ENCODE results near the gene ZNF438. TPM values are rescaled to one million over a fixed set of nuclear protein-coding genes. Genes with fewer than 3 reads are reported as not detected.

The ZNF438 gene
- total RNA-seq, 1 experiment from 2014 or later, result 4.3 TPM

DNA sequence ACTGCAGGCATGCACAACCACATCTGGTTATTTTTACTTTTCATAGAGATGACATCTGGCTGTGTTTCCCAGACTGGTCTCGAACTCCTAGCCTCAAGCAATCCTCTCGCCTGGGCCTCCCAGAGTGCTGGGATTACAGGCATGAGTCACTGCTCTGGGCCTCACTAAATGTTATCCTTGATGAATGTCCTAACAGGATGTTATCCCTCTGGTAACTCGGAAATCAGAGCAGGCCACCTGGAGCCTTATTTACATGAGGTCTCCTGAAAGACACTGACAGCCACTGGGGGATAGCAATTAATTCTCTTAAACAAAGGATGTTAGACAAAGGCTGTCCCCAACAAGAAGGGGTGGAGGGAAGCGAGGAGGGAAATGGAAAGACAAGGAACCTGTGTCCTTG lies 4.5 kb upstream of the ZNF438 start:
- DNase-seq, result no peak
- no peak overlapping the region for H3K4me3 Mint-ChIP-seq (ENCODE audit: low read depth, unreplicated experiment)
- H3K4me1 Mint-ChIP-seq (ENCODE audit: low read depth, unreplicated experiment), result peaks cover 30% of the 10 kb centered on the region
- H3K27ac Mint-ChIP-seq (ENCODE audit: unreplicated experiment), result no peak overlapping the region
- no TSS peak for BruUV-seq (replicated peaks)
- H3K9me3 Mint-ChIP-seq (ENCODE audit: low read depth, unreplicated experiment), result peaks cover 3% of the 10 kb centered on the region
- intact Hi-C loops (cut with micrococcal nuclease; ENCODE audit: unreplicated experiment), result no loop called here
- CTCF ChIA-PET, result no interaction called here
- H3K36me3 Mint-ChIP-seq (ENCODE audit: insufficient read depth, unreplicated experiment), result peaks cover 17% of the 10 kb centered on the region
- TF ChIP-seq, protein P1, sequence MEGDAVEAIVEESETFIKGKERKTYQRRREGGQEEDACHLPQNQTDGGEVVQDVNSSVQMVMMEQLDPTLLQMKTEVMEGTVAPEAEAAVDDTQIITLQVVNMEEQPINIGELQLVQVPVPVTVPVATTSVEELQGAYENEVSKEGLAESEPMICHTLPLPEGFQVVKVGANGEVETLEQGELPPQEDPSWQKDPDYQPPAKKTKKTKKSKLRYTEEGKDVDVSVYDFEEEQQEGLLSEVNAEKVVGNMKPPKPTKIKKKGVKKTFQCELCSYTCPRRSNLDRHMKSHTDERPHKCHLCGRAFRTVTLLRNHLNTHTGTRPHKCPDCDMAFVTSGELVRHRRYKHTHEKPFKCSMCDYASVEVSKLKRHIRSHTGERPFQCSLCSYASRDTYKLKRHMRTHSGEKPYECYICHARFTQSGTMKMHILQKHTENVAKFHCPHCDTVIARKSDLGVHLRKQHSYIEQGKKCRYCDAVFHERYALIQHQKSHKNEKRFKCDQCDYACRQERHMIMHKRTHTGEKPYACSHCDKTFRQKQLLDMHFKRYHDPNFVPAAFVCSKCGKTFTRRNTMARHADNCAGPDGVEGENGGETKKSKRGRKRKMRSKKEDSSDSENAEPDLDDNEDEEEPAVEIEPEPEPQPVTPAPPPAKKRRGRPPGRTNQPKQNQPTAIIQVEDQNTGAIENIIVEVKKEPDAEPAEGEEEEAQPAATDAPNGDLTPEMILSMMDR (IDR thresholded peaks at IDR 0.05; ENCODE audit: unreplicated experiment), result no peak
- no peaks in the 10 kb centered on the region for H3K27me3 Mint-ChIP-seq (ENCODE audit: unreplicated experiment)

- no peak overlapping the region for H3K4me3 Mint-ChIP-seq (ENCODE audit: low read depth, unreplicated experiment)
- no TSS peak for BruUV-seq (replicated peaks)
- H3K36me3 Mint-ChIP-seq (ENCODE audit: insufficient read depth, unreplicated experiment), result peaks cover 19% of the 10 kb centered on the region
- H3K27me3 Mint-ChIP-seq (ENCODE audit: unreplicated experiment), result no peaks in the 10 kb centered on the region
- DNase-seq, result no peak
- H3K9me3 Mint-ChIP-seq (ENCODE audit: low read depth, unreplicated experiment), result peaks cover 3% of the 10 kb centered on the region
- CTCF ChIA-PET, result interaction anchor here (0.9 kb wide), 1 partner anchor 60 kb away, joined by 4 read pairs; no protein-coding TSS in a partner anchor
- peaks cover 33% of the 10 kb centered on the region for H3K4me1 Mint-ChIP-seq (ENCODE audit: low read depth, unreplicated experiment)
- TF ChIP-seq, protein P1 (IDR thresholded peaks at IDR 0.05; ENCODE audit: unreplicated experiment), result no peak
- no peak overlapping the region for H3K27ac Mint-ChIP-seq (ENCODE audit: unreplicated experiment)
- intact Hi-C loops (cut with micrococcal nuclease; ENCODE audit: unreplicated experiment), result loop anchor here (2.0 kb wide), 1 partner anchor 39 kb away; no protein-coding TSS in a partner anchor
Observed at GRCh38 chr10:31035266-31035798, 3.7 kb upstream of the ZNF438 start.

DNA sequence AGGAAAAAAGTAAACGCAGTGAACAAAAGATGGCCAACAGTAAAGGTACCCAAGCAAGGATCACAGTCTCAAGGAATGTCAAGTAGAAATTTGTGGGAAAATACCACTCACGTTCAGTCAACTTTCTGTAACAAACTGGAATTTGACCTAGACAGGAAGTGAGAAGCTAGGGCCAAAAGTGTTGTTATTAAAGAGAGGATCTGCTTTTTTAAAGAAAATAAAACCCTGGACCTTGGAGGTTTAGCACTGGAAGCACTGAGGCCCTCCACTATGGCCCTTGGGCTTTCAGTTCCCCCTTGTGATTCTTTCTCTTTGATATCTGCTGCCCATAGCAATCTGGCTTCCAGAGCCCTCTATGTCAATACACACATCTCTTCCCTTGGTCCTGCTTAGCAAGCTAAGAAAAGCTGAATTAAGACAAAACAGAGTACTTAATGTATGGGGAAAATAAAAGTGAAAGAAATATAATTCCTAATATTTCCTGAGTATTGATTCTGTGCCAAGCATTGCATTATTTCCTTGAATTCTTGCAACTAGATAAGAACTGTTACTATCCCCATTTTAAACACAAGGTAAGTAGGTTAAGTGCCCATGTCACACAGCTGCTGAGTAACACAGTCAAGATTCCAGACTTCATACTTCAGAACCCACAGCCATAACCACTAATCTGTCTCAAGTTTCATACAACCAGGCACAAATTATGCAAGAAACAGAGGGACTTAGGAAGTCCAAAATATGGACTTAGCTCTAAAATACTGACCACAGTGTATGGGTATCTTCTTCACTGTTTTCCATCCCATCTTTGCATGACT lies 2.6 kb upstream of the ZNF438 start:
- TF ChIP-seq, protein P1 (IDR thresholded peaks at IDR 0.05; ENCODE audit: unreplicated experiment), result no peak
- Mint-ChIP-seq H3K9me3 (ENCODE audit: low read depth, unreplicated experiment) (peaks cover 3% of the 10 kb centered on the region), H3K27me3 (ENCODE audit: unreplicated experiment) (no peaks in the 10 kb centered on the region), H3K4me3 (ENCODE audit: low read depth, unreplicated experiment) (no peak overlapping the region), H3K36me3 (ENCODE audit: insufficient read depth, unreplicated experiment) (peaks cover 19% of the 10 kb centered on the region), H3K27ac (ENCODE audit: unreplicated experiment) (peak overlapping the region; percentile 53), H3K4me1 (ENCODE audit: low read depth, unreplicated experiment) (peaks cover 44% of the 10 kb centered on the region)
- intact Hi-C loops (cut with micrococcal nuclease; ENCODE audit: unreplicated experiment), result loop anchor here (2.0 to 5.0 kb wide), 5 partner anchors 40 to 458 kb away; no protein-coding TSS in a partner anchor
- CTCF ChIA-PET, result interaction anchor here (0.6 to 0.9 kb wide), 3 partner anchors 61 to 274 kb away, joined by 3 to 4 read pairs (median 4); no protein-coding TSS in a partner anchor
- DNase-seq, result peak; percentile 24
- no TSS peak for BruUV-seq (replicated peaks)

- TF ChIP-seq, protein P1 (IDR thresholded peaks at IDR 0.05; ENCODE audit: unreplicated experiment), result no peak
- Mint-ChIP-seq H3K4me1 (ENCODE audit: low read depth, unreplicated experiment) (peaks cover 46% of the 10 kb centered on the region), H3K36me3 (ENCODE audit: insufficient read depth, unreplicated experiment) (peaks cover 19% of the 10 kb centered on the region), H3K27ac (ENCODE audit: unreplicated experiment) (peak overlapping the region; percentile 42), H3K27me3 (ENCODE audit: unreplicated experiment) (no peaks in the 10 kb centered on the region), H3K4me3 (ENCODE audit: low read depth, unreplicated experiment) (peak overlapping the region; percentile 82), H3K9me3 (ENCODE audit: low read depth, unreplicated experiment) (peaks cover 3% of the 10 kb centered on the region)
- intact Hi-C loops (cut with micrococcal nuclease; ENCODE audit: unreplicated experiment), result loop anchor here (5.0 kb wide), 4 partner anchors 69 to 459 kb away; no protein-coding TSS in a partner anchor
- DNase-seq, result no peak
- no TSS peak for BruUV-seq (replicated peaks)
- CTCF ChIA-PET, result interaction anchor here (0.7 to 2.4 kb wide), 2 partner anchors 67 to 408 kb away, joined by 6 to 14 read pairs; no protein-coding TSS in a partner anchor
Observed at GRCh38 chr10:31033147-31033546, 1.5 kb upstream of the ZNF438 start.
